ENCODE data around the gene SPAG16.

DNA sequence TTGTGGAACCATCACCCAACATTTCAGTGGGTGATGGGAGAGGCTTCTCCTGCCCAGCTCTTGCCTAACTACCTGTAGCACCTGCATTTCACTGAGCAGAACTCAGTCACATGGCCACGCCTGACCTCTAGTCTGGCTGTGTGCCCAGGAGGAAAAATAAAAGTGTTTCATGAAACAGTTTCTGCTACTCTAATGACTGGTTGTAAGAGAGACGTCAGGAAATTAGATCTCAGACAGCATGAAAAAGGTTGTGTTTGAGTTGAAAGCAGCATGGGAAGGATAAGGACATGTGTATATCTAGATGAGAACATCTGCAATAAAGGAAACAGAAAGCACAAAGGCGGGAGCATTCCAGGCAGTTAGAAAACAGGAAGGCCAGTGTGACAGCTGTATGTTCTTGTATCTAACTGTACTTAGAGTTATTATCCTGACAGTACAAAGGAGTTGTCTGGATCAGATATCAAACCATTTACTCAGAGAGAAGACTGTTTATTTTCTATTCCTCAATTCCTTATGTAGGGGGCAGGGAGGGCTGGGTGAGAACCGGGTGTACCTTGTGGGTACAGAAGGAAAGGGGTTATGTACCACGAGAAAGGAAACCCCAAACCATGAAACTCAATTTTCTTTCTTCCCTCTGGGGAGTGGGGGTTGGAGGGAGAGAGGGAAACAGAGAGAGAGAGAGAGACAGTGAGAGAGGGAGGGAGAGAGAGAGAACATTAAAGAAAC, 819.2 kb downstream of the SPAG16 start:
- TF ChIP-seq POLR2A (IDR thresholded peaks at IDR 0.05) (no peak), CTCF (IDR thresholded peaks at IDR 0.05 in 8 of 11, conservative IDR thresholded peaks at IDR 0.05 in 3 of 11) (no peak)

Data from spleen (tissue), 7 donors.